SU-DHL-6 (cell line): ENCODE measurements around the gene ASPRV1.

ENCODE experiments used
- EZH2phosphoT487 ChIP-seq: fragments of 200-600 bp; sonication (generic), shearing (Covaris generic); conservative IDR thresholded peaks from 2 replicates; pipeline ENCODE4 v1.6.1; 2018; ENCODE audit warnings: mild to moderate bottlenecking, antibody characterized with exemption, low read length, moderate library complexity, mixed read lengths
- TF ChIP-seq, protein P1 (sequence below): fragments of 200-600 bp; sonication (generic); IDR thresholded peaks from one replicate; pipeline ENCODE4 v1.5.1; 2017; ENCODE audit warnings: antibody characterized with exemption, mild to moderate bottlenecking, low read length, moderate library complexity; ENCODE audit not compliant: insufficient read depth, poor library complexity, severe bottlenecking

DNA sequence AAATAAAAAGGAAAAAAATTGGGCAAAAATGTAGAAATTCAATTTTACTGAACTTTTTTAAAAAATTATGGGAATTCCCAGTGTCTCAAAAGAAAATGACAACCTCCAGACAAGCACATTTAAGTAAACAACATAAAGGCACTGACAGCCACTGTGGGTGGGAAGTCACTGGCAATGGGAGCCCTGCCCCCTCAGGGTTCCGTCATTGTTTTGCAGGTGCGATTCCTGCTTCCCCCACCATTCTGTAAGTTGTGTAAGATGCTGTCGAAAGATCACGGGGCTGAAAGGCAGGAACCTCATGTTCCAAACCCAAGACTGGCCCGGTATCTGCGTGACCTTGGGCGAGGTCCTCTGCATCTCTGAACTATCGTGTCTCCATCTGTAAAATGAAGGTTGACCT is 15.8 kb upstream of the ASPRV1 start:
- TF ChIP-seq, protein P1, sequence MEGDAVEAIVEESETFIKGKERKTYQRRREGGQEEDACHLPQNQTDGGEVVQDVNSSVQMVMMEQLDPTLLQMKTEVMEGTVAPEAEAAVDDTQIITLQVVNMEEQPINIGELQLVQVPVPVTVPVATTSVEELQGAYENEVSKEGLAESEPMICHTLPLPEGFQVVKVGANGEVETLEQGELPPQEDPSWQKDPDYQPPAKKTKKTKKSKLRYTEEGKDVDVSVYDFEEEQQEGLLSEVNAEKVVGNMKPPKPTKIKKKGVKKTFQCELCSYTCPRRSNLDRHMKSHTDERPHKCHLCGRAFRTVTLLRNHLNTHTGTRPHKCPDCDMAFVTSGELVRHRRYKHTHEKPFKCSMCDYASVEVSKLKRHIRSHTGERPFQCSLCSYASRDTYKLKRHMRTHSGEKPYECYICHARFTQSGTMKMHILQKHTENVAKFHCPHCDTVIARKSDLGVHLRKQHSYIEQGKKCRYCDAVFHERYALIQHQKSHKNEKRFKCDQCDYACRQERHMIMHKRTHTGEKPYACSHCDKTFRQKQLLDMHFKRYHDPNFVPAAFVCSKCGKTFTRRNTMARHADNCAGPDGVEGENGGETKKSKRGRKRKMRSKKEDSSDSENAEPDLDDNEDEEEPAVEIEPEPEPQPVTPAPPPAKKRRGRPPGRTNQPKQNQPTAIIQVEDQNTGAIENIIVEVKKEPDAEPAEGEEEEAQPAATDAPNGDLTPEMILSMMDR = no peak
- no peak for TF ChIP-seq EZH2phosphoT487
